ENCODE results near the gene TAS2R41.
"Not testable (repeated sequence)": the region's sequence is repeated elsewhere in the genome, so short reads cannot be mapped to it uniquely, and the experiment has no call there.

TAS2R41 gene

DNA sequence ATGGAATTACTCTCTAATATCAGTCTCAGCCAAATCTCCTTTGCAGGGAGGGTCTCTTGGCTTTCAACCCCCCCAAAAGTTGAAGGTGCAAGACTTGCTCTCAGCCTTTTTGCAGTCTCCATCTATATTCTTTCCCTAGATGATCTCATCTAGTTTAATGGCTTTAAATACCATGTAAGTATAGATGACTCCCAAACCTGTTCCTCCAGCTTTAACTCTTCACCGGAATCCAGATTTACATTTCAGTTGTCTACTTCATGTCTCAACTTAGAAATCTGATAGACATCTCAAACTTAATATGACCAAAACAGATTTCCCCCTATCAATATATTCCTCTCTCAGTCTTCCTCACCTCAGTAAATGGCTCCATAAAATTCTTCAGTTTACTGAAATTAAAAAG lies 9.9 kb upstream of the TAS2R41 start:
- no peaks in the 10 kb centered on the region for H3K27me3 ChIP-seq (replicated peaks; ENCODE audit: control insufficient read depth, insufficient read depth, low read length, poor library complexity, severe bottlenecking)
- no peak for DNase-seq
- H3K27ac ChIP-seq (ENCODE audit: insufficient read depth, low read length, poor library complexity, severe bottlenecking), result no peak overlapping the region
- no peak overlapping the region for H3K4me3 ChIP-seq (ENCODE audit: insufficient read depth, low read depth, low read length, poor library complexity, severe bottlenecking)
- H3K36me3 ChIP-seq (ENCODE audit: control insufficient read depth, insufficient read depth, low read length), result no peaks in the 10 kb centered on the region
- H3K9me3 ChIP-seq (ENCODE audit: control insufficient read depth, low read length), result no peaks in the 10 kb centered on the region
- H3K4me1 ChIP-seq (ENCODE audit: control insufficient read depth, insufficient read depth, low read length, poor library complexity, severe bottlenecking), result no peaks in the 10 kb centered on the region

DNA sequence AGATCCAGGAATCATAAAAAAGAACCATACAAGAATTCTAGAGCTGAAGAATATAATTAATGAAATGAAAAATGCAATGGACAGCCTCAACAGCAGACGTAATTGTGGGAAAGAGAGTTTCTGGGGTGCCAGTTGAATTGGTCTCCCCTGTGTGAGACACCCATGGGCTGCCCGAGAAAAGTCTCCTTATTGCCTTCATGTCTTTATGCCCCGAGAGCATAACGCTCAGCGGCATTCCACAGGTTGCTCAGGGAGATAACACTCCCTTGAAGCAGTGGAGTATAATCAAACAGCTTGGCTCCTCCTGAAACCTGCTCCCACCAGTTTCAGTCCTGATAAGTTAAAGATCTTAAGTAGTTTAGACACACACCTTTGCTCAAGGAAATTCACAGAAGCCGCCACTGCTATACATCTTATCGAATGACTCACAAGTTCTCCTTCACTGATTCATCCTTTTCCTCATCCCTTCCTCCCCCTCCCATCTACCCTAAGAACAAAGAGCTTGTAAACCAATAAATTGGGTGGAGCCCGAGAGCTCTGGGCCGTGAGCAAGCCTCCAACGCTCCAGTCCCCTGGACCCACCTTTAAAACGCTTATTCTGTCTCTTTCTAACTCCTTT lies 5.5 kb upstream of the TAS2R41 start:
- not testable (repeated sequence) for H3K4me3 ChIP-seq (ENCODE audit: insufficient read depth, low read depth, low read length, poor library complexity, severe bottlenecking); H3K9me3 ChIP-seq (ENCODE audit: control insufficient read depth, low read length); DNase-seq; H3K27me3 ChIP-seq (replicated peaks; ENCODE audit: control insufficient read depth, insufficient read depth, low read length, poor library complexity, severe bottlenecking); H3K4me1 ChIP-seq (ENCODE audit: control insufficient read depth, insufficient read depth, low read length, poor library complexity, severe bottlenecking); H3K36me3 ChIP-seq (ENCODE audit: control insufficient read depth, insufficient read depth, low read length); H3K27ac ChIP-seq (ENCODE audit: insufficient read depth, low read length, poor library complexity, severe bottlenecking)

DNA sequence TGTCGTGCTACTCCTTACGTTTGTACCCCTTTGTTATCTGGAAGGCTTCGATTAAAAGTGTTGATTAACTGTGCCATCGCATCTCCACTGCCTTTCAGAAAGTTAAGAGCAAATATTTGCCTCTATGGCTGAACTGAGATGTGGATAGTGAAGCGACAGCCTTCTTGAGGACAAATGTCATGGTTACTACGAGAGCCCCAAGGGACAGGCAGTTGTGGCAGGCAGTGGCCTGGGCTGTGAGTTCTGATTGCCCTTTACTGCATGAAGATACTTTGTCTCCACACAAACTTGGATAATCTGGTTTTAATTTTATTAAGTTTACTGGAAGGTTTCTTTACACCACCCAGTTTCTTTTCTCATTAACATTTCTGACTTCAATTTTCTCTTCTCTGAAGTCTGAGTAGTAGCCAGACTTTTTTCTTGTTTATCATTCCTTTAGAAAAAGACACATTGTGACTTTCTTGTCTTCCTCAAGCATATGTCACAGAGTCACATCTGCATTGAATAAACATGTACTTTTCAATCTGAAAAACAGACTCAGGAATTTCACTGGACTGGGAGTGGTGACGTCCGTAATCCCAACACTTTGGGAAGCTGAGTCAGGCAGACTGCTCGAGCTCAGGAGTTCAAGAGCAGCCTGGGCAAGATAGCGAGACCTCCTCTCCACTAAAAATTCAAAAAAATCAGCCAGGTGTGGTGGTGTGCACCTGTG lies 1.5 kb downstream of the TAS2R41 start:
- no peaks in the 10 kb centered on the region for H3K27me3 ChIP-seq (replicated peaks; ENCODE audit: control insufficient read depth, insufficient read depth, low read length, poor library complexity, severe bottlenecking)
- no peak overlapping the region for H3K4me3 ChIP-seq (ENCODE audit: insufficient read depth, low read depth, low read length, poor library complexity, severe bottlenecking)
- no peaks in the 10 kb centered on the region for H3K4me1 ChIP-seq (ENCODE audit: control insufficient read depth, insufficient read depth, low read length, poor library complexity, severe bottlenecking)
- no peaks in the 10 kb centered on the region for H3K36me3 ChIP-seq (ENCODE audit: control insufficient read depth, insufficient read depth, low read length)
- no peak for DNase-seq
- H3K27ac ChIP-seq (ENCODE audit: insufficient read depth, low read length, poor library complexity, severe bottlenecking), result no peak overlapping the region
- no peaks in the 10 kb centered on the region for H3K9me3 ChIP-seq (ENCODE audit: control insufficient read depth, low read length)

DNA sequence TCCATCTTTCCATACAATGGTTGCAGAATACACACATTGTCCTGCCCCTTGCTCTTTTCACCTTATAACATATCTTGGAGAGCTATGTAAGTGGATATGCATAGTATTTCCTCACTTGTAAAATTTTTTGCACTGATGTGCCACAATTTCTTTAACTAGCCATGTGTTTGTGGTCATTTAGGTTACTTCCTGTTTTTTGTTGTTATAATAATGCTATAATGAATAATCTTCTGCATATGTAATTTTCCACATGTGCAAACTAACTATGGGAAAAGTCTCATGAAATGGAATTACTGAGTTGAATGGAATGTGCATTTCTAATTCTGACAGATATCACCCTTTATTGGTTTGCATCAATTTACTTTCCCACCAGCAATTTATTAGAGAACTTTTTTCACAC lies 2.8 kb downstream of the TAS2R41 start:
- Histone ChIP-seq H3K27me3 (replicated peaks; ENCODE audit: control insufficient read depth, insufficient read depth, low read length, poor library complexity, severe bottlenecking) (no peaks in the 10 kb centered on the region), H3K27ac (ENCODE audit: insufficient read depth, low read length, poor library complexity, severe bottlenecking) (no peak overlapping the region), H3K4me1 (ENCODE audit: control insufficient read depth, insufficient read depth, low read length, poor library complexity, severe bottlenecking) (no peaks in the 10 kb centered on the region), H3K36me3 (ENCODE audit: control insufficient read depth, insufficient read depth, low read length) (no peaks in the 10 kb centered on the region), H3K4me3 (ENCODE audit: insufficient read depth, low read depth, low read length, poor library complexity, severe bottlenecking) (no peak overlapping the region), H3K9me3 (ENCODE audit: control insufficient read depth, low read length) (no peaks in the 10 kb centered on the region)
- no peak for DNase-seq

DNA sequence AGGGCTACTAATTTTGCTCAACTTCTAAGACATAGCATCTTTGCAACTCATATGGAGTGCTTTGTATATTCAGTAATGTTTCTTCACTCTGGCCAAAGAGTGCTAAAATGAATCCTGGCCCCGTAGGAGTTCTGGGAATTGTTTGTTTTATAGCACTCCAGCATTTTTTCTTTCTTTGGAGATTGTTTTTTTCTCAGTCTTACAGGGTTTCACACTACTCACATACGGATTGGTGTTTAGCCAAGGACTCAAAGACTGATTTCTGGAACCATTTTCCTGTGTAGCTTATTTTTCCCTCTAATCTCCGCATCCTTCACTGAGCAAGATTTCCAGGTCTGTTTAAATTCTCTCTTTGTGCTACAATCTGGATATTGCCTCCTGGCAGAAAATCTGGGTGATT lies 6.4 kb downstream of the TAS2R41 start:
- no peaks in the 10 kb centered on the region for H3K36me3 ChIP-seq (ENCODE audit: control insufficient read depth, insufficient read depth, low read length)
- H3K9me3 ChIP-seq (ENCODE audit: control insufficient read depth, low read length), result no peaks in the 10 kb centered on the region
- no peak for DNase-seq
- H3K4me1 ChIP-seq (ENCODE audit: control insufficient read depth, insufficient read depth, low read length, poor library complexity, severe bottlenecking), result no peaks in the 10 kb centered on the region
- H3K27ac ChIP-seq (ENCODE audit: insufficient read depth, low read length, poor library complexity, severe bottlenecking), result no peak overlapping the region
- no peaks in the 10 kb centered on the region for H3K27me3 ChIP-seq (replicated peaks; ENCODE audit: control insufficient read depth, insufficient read depth, low read length, poor library complexity, severe bottlenecking)
- H3K4me3 ChIP-seq (ENCODE audit: insufficient read depth, low read depth, low read length, poor library complexity, severe bottlenecking), result no peak overlapping the region

DNA sequence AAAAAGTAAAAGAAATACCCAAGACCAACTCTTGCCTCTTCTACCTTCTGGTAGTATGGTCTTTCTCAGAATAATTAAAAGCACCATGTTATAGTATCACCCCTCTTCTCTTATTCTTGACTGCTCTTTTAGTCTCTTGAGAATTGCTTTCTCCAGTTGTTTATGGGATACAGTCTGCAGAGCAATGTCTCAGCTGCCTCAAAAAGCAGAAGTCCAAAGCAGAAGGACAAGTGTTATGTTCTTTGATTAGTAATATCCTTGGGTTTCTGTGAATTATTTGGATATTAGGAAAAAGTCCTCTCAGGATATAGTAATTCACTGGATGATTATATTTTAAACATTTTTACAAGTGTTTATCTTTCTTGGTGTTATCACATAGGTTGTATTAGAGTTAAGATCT lies 7.4 kb downstream of the TAS2R41 start:
- DNase-seq, result no peak
- Histone ChIP-seq H3K27ac (ENCODE audit: insufficient read depth, low read length, poor library complexity, severe bottlenecking) (no peak overlapping the region), H3K4me3 (ENCODE audit: insufficient read depth, low read depth, low read length, poor library complexity, severe bottlenecking) (no peak overlapping the region)

DNA sequence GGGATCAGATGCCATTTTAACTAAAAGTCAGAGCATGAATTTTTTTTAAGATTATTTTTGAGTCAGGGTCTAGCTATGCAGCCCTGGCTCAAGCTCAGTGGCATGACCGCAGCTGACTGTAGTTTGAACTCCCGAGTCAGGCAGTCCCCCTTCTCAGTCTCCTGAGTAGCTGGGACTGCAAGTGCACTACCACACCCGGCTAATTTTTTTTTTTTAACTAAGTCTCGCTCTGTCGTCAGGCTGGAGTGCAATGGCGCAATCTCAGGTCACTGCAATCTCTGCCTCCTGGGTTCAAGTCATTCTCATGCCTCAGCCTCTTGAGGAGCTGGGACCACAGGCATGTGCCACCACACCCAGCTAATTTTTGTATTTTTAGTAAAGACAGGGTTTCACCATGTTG lies 7.8 kb downstream of the TAS2R41 start:
- Histone ChIP-seq H3K36me3 (ENCODE audit: control insufficient read depth, insufficient read depth, low read length) (no peaks in the 10 kb centered on the region), H3K9me3 (ENCODE audit: control insufficient read depth, low read length) (no peaks in the 10 kb centered on the region), H3K4me1 (ENCODE audit: control insufficient read depth, insufficient read depth, low read length, poor library complexity, severe bottlenecking) (no peaks in the 10 kb centered on the region), H3K27me3 (replicated peaks; ENCODE audit: control insufficient read depth, insufficient read depth, low read length, poor library complexity, severe bottlenecking) (no peaks in the 10 kb centered on the region), H3K4me3 (ENCODE audit: insufficient read depth, low read depth, low read length, poor library complexity, severe bottlenecking) (no peak overlapping the region), H3K27ac (ENCODE audit: insufficient read depth, low read length, poor library complexity, severe bottlenecking) (no peak overlapping the region)
- DNase-seq, result no peak

More for the DNA sequence above, 7.4 kb downstream of the TAS2R41 start:
- Histone ChIP-seq H3K4me1 (ENCODE audit: control insufficient read depth, insufficient read depth, low read length, poor library complexity, severe bottlenecking) (no peaks in the 10 kb centered on the region), H3K36me3 (ENCODE audit: control insufficient read depth, insufficient read depth, low read length) (no peaks in the 10 kb centered on the region), H3K9me3 (ENCODE audit: control insufficient read depth, low read length) (no peaks in the 10 kb centered on the region), H3K27me3 (replicated peaks; ENCODE audit: control insufficient read depth, insufficient read depth, low read length, poor library complexity, severe bottlenecking) (no peaks in the 10 kb centered on the region)

DNA sequence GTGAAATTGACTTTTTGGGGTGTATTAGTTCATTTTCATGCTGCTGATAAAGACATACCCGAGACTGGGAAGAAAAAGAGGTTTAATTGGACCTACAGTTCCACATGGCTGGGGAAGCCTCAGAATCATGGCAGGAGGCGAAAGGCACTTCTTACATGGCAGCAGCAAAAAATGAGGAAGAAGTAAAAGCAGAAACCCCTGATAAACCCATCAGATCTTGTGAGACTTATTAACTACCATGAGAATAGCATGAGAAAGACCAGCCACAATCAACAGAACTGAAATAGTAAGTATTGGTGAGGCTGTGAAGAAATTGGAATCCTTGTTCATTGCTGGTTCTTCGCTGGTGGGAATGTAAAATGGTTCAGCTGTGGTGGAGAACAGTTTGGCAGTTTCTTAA lies 8.6 kb downstream of the TAS2R41 start:
- DNase-seq; H3K9me3 ChIP-seq (ENCODE audit: control insufficient read depth, low read length): not testable (repeated sequence)

DNA sequence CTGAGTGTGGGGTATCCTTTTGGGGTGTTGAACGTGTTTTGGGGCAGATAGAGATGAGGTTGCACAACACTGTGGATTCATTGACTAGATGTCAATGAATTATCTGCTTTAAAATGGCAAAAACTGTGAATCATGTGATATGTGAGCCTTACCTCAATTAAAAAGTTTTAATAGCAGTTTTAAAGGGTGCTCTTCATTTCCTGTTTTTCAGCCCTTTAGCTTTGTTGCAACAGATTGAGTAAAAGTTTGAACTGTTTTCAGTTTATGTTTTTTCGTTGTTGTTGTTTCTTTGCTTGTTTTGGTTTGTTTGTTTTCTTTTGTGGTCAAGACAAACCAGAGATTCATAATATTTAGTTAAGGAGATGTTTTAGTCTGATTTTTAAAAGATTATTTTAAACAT lies 9.4 kb downstream of the TAS2R41 start:
- Histone ChIP-seq H3K27ac (ENCODE audit: insufficient read depth, low read length, poor library complexity, severe bottlenecking) (no peak overlapping the region), H3K4me1 (ENCODE audit: control insufficient read depth, insufficient read depth, low read length, poor library complexity, severe bottlenecking) (no peaks in the 10 kb centered on the region)
- no peak for DNase-seq

More for the DNA sequence above, 8.6 kb downstream of the TAS2R41 start:
- H3K27ac ChIP-seq (ENCODE audit: insufficient read depth, low read length, poor library complexity, severe bottlenecking); H3K27me3 ChIP-seq (replicated peaks; ENCODE audit: control insufficient read depth, insufficient read depth, low read length, poor library complexity, severe bottlenecking); H3K36me3 ChIP-seq (ENCODE audit: control insufficient read depth, insufficient read depth, low read length); H3K4me1 ChIP-seq (ENCODE audit: control insufficient read depth, insufficient read depth, low read length, poor library complexity, severe bottlenecking); H3K4me3 ChIP-seq (ENCODE audit: insufficient read depth, low read depth, low read length, poor library complexity, severe bottlenecking): not testable (repeated sequence)

DNA sequence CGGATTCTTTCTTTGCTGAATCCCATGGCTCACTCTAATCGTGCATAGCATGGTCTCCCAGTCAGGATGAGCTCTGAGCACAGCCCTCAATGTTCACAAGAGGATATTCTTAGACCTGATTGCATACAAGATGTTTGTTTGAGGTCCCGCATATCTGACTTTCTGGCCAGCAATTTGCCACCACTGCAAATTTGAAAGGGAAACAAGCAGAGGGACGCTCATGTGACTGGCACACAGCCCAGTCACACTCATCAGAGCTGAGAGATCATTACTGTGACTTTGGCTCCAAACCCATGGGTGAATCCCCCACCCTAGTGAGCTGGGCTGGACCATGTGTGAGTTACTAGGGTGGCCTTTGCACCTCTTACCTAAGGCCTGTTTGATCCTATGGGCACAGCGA lies 9.9 kb downstream of the TAS2R41 start:
- Histone ChIP-seq H3K4me3 (ENCODE audit: insufficient read depth, low read depth, low read length, poor library complexity, severe bottlenecking) (no peak overlapping the region), H3K4me1 (ENCODE audit: control insufficient read depth, insufficient read depth, low read length, poor library complexity, severe bottlenecking) (no peaks in the 10 kb centered on the region), H3K36me3 (ENCODE audit: control insufficient read depth, insufficient read depth, low read length) (no peaks in the 10 kb centered on the region), H3K27me3 (replicated peaks; ENCODE audit: control insufficient read depth, insufficient read depth, low read length, poor library complexity, severe bottlenecking) (no peaks in the 10 kb centered on the region), H3K27ac (ENCODE audit: insufficient read depth, low read length, poor library complexity, severe bottlenecking) (no peak overlapping the region), H3K9me3 (ENCODE audit: control insufficient read depth, low read length) (no peaks in the 10 kb centered on the region)
- no peak for DNase-seq

More for the DNA sequence above, 9.4 kb downstream of the TAS2R41 start:
- Histone ChIP-seq H3K4me3 (ENCODE audit: insufficient read depth, low read depth, low read length, poor library complexity, severe bottlenecking) (no peak overlapping the region), H3K9me3 (ENCODE audit: control insufficient read depth, low read length) (no peaks in the 10 kb centered on the region), H3K27me3 (replicated peaks; ENCODE audit: control insufficient read depth, insufficient read depth, low read length, poor library complexity, severe bottlenecking) (no peaks in the 10 kb centered on the region), H3K36me3 (ENCODE audit: control insufficient read depth, insufficient read depth, low read length) (no peaks in the 10 kb centered on the region)
